Astrocyte of the spinal cord (primary cell): Measurements from ENCODE around the gene TNK2.

Experiments
- DNase-seq: peaks from one replicate; pipeline ENCODE4 v3.0.0; 2011; ENCODE audit warnings: low read depth, low spot score
- H3K4me3 ChIP-seq: 2 replicates; pipeline ENCODE4 v1.5.1; 2011; ENCODE audit warnings: low read depth, mild to moderate bottlenecking, low read length, moderate library complexity
- CTCF ChIP-seq: IDR thresholded peaks from 2 replicates; pipeline ENCODE4 v1.5.1; 2012; ENCODE audit warnings: low read depth, mild to moderate bottlenecking, low read length, inconsistent platforms
- in situ Hi-C: cut with HindIII; loops from 2 replicates; pipeline ENCODE4 v1.10.0; 2017; ENCODE audit warnings: low sequenced_read_pairs

The TNK2 gene

GRCh38 chr3:195815169-195815771 is 93.1 kb downstream of the TNK2 start:
- TF ChIP-seq CTCF: no peak
- H3K4me3 ChIP-seq: no peak overlapping the region
- in situ Hi-C loops: no loop called here
- DNase-seq: peak; percentile 14

- in situ Hi-C loops: no loop called here
- no peak overlapping the region for H3K4me3 ChIP-seq
- TF ChIP-seq CTCF: no peak
- DNase-seq: no peak
Measured at GRCh38 chr3:195813916-195814640, 94.3 kb downstream of the TNK2 start.
